Activated naive CD4-positive, alpha-beta T cell treated with anti-CD3 and anti-CD28 coated beads, Interleukin-2, amount 50 U/mL, for 24 hours (primary cell): ENCODE results near the gene NEK5.
A peak's percentile ranks its signal among the peaks of the same experiment; 100 is the strongest.
"Not testable (repeated sequence)": the region's sequence is repeated elsewhere in the genome, so short reads cannot be mapped to it uniquely, and the experiment has no call there.

ENCODE experiments used
- H3K27ac Mint-ChIP-seq: one replicate; pipeline ENCODE4 v1.8.0; 2021; ENCODE audit warnings: mild to moderate bottlenecking, mixed read lengths
- H3K27me3 Mint-ChIP-seq: one replicate; pipeline ENCODE4 v1.8.0; 2021; ENCODE audit warnings: mixed read lengths
- H3K36me3 Mint-ChIP-seq: one replicate; pipeline ENCODE4 v1.8.0; 2021; ENCODE audit warnings: mixed read lengths
- H3K4me1 Mint-ChIP-seq: one replicate; pipeline ENCODE4 v1.8.0; 2021; ENCODE audit warnings: mixed read lengths
- H3K4me3 Mint-ChIP-seq: one replicate; pipeline ENCODE4 v1.8.0; 2021; ENCODE audit warnings: mild to moderate bottlenecking, mixed read lengths
- H3K9me3 Mint-ChIP-seq: one replicate; pipeline ENCODE4 v1.8.0; 2021; ENCODE audit warnings: mixed read lengths

Gene NEK5, protein sequence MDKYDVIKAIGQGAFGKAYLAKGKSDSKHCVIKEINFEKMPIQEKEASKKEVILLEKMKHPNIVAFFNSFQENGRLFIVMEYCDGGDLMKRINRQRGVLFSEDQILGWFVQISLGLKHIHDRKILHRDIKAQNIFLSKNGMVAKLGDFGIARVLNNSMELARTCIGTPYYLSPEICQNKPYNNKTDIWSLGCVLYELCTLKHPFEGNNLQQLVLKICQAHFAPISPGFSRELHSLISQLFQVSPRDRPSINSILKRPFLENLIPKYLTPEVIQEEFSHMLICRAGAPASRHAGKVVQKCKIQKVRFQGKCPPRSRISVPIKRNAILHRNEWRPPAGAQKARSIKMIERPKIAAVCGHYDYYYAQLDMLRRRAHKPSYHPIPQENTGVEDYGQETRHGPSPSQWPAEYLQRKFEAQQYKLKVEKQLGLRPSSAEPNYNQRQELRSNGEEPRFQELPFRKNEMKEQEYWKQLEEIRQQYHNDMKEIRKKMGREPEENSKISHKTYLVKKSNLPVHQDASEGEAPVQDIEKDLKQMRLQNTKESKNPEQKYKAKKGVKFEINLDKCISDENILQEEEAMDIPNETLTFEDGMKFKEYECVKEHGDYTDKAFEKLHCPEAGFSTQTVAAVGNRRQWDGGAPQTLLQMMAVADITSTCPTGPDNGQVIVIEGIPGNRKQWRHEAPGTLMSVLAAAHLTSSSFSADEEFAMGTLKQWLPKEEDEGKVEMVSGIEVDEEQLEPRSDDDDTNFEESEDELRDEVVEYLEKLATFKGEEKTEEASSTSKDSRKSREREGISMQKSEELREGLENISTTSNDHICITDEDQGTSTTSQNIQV

DNA sequence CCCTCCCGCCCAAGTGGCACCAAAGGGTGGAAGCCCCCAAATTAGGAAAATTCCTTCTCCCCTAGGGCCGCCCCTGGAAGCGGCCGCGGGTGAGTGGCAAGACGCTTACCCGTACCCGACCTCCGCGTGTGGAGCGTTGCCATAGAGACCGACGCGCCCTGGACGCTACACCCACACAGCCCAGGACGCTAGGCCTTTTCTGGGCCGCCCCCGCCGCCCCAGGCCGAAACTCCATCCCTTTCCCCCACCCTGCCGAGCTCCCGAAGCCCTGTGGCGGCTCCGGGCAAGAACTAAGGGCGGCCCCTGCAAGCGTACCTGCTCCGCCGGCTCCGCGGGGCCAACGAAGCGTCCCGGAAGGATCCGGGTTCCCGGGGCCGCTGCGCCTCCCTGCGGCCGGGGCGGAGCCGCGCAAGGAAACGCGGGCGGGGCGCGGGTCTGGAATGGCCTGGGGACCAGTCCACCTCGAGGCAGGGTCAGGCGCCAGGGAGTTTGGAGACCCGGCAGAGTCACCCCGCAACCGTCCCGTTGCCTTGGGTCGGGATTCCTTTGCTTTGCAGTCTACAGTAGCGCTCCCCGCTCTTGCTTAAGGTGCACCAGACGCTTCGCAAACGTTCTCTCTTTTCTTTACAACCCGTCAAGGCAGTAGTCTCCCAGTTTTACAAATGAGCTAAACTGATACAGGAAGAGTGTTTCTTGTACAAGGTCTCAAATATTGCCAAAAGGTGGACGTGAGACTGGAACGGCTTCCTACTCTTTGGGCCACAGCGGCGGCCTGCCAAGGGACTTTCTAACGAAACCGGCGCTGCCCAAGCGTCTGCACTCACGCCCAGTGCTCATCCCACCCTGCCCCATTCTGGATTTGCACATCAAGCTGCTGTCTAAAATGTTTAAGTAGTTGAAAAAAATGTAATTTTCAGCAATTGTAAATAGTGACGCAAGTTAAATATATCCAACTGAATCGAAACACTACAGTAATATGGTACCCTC, at the start of gene NEK5:
Gene NEK5 (minus strand): TSS at position 360 of the 987 bp plus-strand sequence. CDS start 1,591 bp downstream, outside the sequence.
- no peaks in the 10 kb centered on the region for H3K9me3 Mint-ChIP-seq
- H3K36me3 Mint-ChIP-seq, result peaks cover 6% of the 10 kb centered on the region
- H3K4me1 Mint-ChIP-seq, result peaks cover 22% of the 10 kb centered on the region
- peaks cover 2% of the 10 kb centered on the region for H3K27me3 Mint-ChIP-seq
- H3K4me3 Mint-ChIP-seq, result peak within 1 kb of the TSS; percentile 94
- no peak within 1 kb of the TSS for H3K27ac Mint-ChIP-seq

DNA sequence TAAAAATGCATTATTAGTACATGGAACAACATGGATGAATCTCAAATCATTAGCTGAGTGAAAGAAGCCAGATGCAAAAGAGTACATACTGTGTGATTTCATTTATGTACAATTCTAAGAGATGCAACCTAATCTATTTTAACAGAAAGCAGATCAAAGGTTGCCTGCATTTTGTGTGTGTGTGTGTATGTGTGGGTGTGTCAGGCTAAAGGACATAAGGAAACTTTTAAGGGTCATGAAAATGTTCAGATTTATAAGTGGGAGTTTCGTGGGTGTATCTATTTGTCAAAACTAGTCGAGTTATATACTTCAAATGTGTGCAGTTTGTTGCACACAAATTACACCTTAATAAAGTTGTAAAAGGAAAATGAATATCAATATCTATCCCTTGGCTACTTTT, 48.4 kb upstream of the NEK5 start:
- no peaks in the 10 kb centered on the region for H3K9me3 Mint-ChIP-seq
- H3K36me3 Mint-ChIP-seq, result no peaks in the 10 kb centered on the region
- no peaks in the 10 kb centered on the region for H3K27me3 Mint-ChIP-seq
- no peak overlapping the region for H3K4me3 Mint-ChIP-seq
- H3K4me1 Mint-ChIP-seq, result peaks cover 3% of the 10 kb centered on the region
- no peak overlapping the region for H3K27ac Mint-ChIP-seq

DNA sequence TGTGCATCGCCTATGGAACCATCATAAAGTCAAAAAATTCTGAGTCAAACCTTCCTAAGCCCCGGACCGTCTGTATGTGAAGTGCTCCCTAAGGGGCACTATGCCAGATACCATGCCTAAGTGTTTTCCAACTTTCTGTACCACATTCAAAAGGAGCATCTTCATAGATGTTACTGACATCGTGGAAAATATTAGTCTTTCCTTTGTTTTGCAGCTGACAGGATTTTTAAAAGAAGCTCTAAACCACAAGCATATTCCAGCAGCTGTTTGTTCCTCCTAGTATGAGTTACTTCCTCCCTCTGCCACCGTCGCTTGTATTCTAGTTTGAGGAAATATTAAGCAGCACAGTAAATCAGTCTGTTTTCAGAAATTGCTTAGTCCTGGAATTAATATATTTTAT, 45.1 kb upstream of the NEK5 start:
- not testable (repeated sequence) for H3K27ac Mint-ChIP-seq, H3K4me1 Mint-ChIP-seq, H3K9me3 Mint-ChIP-seq, H3K4me3 Mint-ChIP-seq, H3K27me3 Mint-ChIP-seq, H3K36me3 Mint-ChIP-seq

DNA sequence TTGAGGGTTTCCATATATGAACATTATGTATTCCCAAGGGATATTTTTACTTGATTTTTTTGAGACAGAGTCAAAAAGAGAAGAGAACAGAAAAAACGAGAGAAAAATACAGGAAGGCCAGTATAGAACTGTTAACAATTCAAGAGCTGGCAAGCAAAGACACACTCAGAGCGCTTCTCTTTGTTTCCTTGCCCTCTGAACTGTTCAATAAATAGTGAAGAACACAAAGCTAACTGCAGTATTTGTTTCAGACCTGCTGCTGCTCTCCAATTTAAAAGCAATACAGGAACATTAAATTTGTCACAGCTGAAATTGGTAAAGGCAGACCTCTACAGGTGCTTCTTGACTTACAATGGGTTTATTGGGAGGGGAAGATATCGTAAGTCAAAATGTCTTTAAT, 44.5 kb upstream of the NEK5 start:
- Mint-ChIP-seq H3K27me3 (no peaks in the 10 kb centered on the region), H3K36me3 (peaks cover 2% of the 10 kb centered on the region), H3K4me1 (peaks cover 3% of the 10 kb centered on the region), H3K9me3 (no peaks in the 10 kb centered on the region), H3K4me3 (no peak overlapping the region), H3K27ac (peak overlapping the region; percentile 10)

DNA sequence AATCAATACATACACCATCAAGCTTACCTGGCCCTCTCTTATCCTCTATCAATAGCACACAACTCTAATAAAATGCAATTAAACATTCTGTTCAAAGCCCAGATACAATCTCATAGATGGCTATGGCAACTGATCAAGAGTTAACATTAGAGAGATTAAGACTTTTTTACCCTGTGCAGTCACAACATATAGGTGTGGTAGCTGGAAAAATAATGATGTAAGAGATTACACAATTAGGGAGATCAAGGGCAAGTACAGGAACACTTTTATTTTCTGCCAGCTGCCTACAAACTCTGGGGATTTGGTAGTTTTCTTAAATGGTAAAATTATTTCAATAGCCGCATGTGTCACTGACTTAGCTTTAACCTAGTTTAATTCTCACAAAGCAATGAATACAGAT, 42.8 kb upstream of the NEK5 start:
- not testable (repeated sequence) for H3K4me1 Mint-ChIP-seq, H3K36me3 Mint-ChIP-seq, H3K4me3 Mint-ChIP-seq, H3K9me3 Mint-ChIP-seq, H3K27me3 Mint-ChIP-seq
- peak overlapping the region; percentile 35 for H3K27ac Mint-ChIP-seq

DNA sequence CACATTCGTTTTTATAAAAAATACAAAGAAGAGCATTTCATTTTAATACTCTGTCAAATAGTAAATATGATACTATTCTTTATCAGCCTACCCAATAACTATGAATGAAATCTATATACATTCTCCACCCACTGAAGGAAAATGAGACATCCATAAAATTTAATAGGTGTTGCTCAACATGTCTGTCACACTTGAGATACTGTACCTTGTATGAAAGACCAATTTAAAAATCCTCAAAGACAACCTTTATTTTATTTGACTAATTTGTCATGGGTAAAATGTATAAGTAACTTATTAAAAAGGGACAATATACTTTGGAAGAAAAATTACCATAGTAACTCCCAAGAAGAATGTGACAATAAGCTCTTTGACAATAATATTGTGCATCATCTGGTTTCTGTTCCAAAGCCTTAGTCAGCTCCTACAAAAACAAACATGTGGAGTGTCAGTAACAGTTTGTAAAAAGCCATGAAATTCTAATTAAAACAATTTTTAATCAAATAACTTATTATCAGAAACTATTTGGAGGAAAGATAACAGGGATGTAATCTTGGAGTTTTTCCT, 42.0 kb upstream of the NEK5 start:
- H3K27ac Mint-ChIP-seq, H3K27me3 Mint-ChIP-seq, H3K4me1 Mint-ChIP-seq, H3K36me3 Mint-ChIP-seq, H3K9me3 Mint-ChIP-seq, H3K4me3 Mint-ChIP-seq: not testable (repeated sequence)

DNA sequence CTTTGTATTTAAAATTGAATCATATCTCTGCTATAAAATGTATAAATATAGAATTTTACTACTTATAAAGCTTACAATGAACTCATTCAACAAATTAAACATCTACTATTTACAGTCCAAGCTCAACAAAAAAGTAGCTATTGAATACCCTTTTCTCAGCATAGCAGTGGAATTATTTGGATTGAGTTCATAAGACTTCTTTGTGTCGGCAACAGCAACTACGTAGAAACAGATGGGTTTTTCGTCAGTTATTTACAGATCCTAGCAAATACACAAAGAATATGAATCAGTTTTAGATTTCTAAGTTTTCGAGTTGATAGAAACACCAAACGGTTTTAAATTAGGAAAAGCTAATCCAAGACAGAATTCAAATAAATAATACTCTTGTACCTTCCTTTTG, 41.0 kb upstream of the NEK5 start:
- Mint-ChIP-seq H3K27me3 (no peaks in the 10 kb centered on the region), H3K4me3 (no peak overlapping the region), H3K4me1 (peaks cover 3% of the 10 kb centered on the region), H3K9me3 (no peaks in the 10 kb centered on the region), H3K27ac (no peak overlapping the region), H3K36me3 (peaks cover 5% of the 10 kb centered on the region)

DNA sequence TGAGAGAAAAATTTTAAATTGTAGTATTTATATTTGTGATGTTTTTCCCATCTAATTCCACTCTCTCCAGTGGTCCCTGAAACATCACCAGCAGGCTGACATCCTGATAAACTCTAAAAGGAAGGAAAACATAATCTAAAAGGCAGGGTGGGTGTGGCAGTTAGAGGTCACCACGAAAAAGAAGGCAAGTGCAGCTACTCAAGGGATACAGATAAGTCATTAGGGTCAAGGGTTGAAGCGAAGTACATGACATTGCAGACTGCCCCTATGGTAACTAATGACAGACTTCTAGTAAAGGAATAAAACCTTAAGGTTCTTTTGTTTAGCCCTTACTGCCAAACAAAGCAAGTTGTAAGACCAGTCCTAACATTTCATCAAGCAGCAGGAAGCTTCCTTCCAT, 36.5 kb upstream of the NEK5 start:
- no peak overlapping the region for H3K27ac Mint-ChIP-seq
- H3K4me3 Mint-ChIP-seq, result no peak overlapping the region

DNA sequence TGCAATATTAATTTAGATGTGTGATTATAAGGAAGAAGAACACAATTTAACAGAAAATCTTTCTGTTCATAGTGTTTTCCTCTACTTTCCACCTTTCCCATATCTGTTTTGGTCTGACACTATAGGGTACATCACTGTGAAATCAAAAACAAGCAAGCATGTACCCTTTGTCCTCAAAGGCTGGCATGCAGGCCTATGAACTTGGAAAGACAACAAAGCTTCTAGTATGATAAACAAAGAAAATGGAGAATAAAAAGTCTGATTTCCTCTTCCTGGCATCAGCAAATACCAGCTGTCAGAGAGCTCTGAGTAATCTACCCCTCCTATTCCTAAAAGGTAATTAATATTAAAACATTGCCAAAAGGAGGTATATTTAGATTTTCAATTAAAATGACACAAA, 36.1 kb upstream of the NEK5 start:
- Mint-ChIP-seq H3K9me3 (no peaks in the 10 kb centered on the region), H3K27me3 (no peaks in the 10 kb centered on the region), H3K36me3 (peaks cover 3% of the 10 kb centered on the region), H3K4me3 (no peak overlapping the region), H3K4me1 (peaks cover 20% of the 10 kb centered on the region), H3K27ac (no peak overlapping the region)

More for the DNA sequence above, 36.5 kb upstream of the NEK5 start:
- Mint-ChIP-seq H3K9me3 (no peaks in the 10 kb centered on the region), H3K36me3 (peaks cover 3% of the 10 kb centered on the region), H3K4me1 (peaks cover 18% of the 10 kb centered on the region), H3K27me3 (no peaks in the 10 kb centered on the region)

DNA sequence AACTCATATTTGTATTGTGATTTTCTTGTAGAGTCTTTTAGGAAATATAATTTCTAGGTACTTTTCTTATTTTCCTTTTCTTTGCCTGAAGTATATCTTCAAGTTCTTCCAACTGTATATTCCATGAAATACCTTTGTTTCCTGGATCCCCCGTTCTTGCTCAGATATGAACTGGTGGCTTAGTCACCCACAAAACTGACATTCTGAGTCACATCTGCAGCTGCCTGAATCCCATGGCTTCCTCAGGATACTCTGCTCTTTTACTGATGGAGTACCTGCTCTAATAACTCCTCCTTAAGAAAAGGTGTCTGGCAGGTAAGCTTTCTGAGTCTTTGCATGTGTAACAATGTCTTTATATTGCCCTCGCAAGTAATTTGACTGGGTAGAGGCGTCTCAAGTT, 35.0 kb upstream of the NEK5 start:
- not testable (repeated sequence) for H3K4me3 Mint-ChIP-seq, H3K27me3 Mint-ChIP-seq, H3K36me3 Mint-ChIP-seq, H3K9me3 Mint-ChIP-seq
- Mint-ChIP-seq H3K27ac (peak overlapping the region; percentile 69), H3K4me1 (peaks cover 25% of the 10 kb centered on the region)

DNA sequence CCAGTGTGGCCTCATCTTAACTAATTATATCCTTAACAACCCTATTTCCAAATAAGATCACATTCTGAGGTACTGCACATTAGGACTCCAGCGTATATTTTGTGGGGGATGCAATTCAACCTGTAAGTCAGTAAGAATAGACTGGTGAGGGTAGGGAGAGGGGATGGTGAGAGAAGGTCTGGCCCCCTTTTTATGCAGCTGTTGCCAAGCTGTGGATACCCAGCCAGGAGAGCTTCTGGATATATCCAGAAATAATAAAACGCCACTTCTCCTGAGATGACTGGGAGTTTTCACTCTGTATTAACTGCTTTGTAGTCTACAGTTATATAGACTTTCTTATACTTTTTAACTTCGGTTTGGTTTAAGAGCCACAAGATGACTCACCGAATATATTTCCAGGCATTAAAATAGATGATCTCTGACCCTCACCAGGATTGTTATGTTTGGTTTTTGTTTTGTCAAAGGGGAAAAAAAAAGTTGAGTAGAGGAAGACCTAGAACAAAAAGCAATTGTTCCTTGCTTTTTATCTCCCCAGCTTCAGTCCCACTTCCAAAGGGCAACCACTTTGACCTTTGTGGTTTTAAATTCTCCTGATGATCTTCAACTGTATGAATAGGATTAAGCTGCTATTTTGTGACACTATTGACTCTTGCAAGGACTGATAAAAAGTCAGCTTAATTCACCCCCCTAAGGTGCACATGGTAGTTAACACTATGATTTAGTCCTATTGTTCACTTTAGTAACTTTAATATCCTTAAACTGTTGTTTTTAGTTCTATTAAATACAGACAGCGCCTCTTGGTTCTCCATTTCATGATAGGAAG, 33.6 kb upstream of the NEK5 start:
- H3K9me3 Mint-ChIP-seq, result no peaks in the 10 kb centered on the region
- no peak overlapping the region for H3K27ac Mint-ChIP-seq
- H3K27me3 Mint-ChIP-seq, result no peaks in the 10 kb centered on the region
- H3K4me3 Mint-ChIP-seq, result no peak overlapping the region
- peaks cover 35% of the 10 kb centered on the region for H3K4me1 Mint-ChIP-seq
- peaks cover 3% of the 10 kb centered on the region for H3K36me3 Mint-ChIP-seq

DNA sequence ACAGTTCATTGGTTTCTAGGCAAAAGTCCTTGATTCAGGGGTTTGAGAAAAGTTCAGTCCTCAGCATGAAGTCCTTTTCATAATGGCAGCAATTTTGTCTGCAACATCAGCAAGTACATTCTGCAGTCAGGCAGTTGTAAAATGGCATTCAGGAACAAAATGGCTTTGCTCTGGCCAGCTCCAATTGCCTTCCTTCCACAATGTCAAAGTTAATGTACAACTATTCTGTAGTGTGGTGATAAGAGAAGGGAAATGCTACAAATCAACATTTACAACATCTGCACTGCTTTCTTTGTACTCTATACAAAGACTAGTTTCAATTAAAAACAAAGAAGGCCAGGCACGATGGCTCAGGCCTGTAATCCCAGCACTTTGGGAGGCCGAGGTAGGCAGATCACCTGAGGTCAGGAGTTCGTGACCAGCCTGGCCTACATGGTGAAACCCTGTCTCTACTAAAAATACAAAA, 32.3 kb upstream of the NEK5 start:
- Mint-ChIP-seq H3K9me3 (no peaks in the 10 kb centered on the region), H3K27me3 (no peaks in the 10 kb centered on the region), H3K36me3 (no peaks in the 10 kb centered on the region), H3K4me3 (no peak overlapping the region), H3K27ac (no peak overlapping the region), H3K4me1 (peaks cover 45% of the 10 kb centered on the region)

DNA sequence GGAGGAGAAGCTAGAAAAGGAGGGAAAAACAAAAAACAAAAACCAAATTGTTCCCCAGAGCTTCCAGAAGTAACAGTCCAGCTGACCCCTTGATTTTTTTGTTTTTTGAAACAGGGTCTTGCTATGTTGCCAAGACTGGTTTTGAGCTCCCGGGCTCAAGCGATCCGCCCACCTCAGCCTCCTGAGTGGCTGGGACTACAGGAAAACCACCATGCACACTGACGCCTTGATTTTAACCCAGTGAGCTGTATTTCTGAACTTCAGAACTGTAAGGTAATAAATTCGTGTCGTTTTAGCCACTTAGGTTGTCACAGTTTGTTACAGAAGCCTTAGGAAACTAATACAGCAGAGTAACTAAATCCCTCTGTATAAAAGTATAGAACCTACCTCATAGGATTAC, 31.6 kb upstream of the NEK5 start:
- H3K27me3 Mint-ChIP-seq, result no peaks in the 10 kb centered on the region
- H3K4me1 Mint-ChIP-seq, result peaks cover 45% of the 10 kb centered on the region
- peak overlapping the region; percentile 1 for H3K4me3 Mint-ChIP-seq
- H3K36me3 Mint-ChIP-seq, result no peaks in the 10 kb centered on the region
- H3K9me3 Mint-ChIP-seq, result no peaks in the 10 kb centered on the region
- no peak overlapping the region for H3K27ac Mint-ChIP-seq

DNA sequence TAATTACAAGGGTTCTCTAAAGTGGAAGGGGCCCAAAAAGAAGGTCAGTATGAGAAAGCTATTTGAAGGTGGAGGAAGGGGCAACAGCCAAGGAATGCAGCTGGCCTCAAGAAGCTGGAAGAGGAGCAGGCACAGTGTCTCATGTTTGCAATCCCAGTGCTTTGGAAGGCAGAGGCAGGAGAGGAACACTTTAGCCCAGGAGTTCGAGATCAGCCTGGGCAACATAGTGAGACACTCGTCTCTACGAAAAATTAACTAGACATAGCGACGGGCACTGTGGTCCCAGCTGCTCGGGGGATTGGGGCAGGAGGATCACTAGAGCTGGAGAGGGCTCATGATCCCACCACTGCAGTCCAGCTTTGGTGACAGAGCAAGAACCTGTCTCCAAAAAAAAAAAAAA, 31.2 kb upstream of the NEK5 start:
- Mint-ChIP-seq H3K4me3 (peak overlapping the region; percentile 90), H3K36me3 (no peaks in the 10 kb centered on the region), H3K27ac (peak overlapping the region; percentile 78), H3K27me3 (no peaks in the 10 kb centered on the region), H3K9me3 (no peaks in the 10 kb centered on the region), H3K4me1 (peaks cover 45% of the 10 kb centered on the region)
